Activated T-cell treated with anti-CD3 and anti-CD28 coated beads for 24 hours (primary cell): ENCODE data around the gene CDH23.

Experiments
- DNase-seq: peaks from one replicate; pipeline ENCODE4 v3.0.0-alpha.2; 2020; ENCODE audit warnings: low read depth

CDH23 gene

DNA sequence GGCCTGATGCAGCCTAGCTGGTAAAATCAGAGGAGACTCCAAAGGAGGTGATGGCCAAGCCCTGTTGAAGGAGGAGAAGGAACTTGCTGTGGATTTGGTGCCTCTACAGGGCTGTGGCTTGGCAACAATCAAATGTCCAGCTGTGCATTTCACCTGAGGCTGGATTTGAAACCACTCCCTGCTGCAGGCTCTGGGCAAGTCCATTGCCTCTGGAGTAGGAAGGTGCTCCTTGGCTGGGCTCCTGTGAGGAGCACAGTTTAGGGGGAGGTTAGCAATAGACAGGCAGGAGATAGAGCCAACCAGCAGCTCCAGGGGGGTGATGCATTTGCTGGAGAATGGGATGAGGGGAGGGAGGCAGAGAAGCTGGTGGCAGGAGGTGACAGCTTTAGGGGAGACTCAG lies 26.5 kb downstream of the CDH23 start:
- DNase-seq = no peak

DNA sequence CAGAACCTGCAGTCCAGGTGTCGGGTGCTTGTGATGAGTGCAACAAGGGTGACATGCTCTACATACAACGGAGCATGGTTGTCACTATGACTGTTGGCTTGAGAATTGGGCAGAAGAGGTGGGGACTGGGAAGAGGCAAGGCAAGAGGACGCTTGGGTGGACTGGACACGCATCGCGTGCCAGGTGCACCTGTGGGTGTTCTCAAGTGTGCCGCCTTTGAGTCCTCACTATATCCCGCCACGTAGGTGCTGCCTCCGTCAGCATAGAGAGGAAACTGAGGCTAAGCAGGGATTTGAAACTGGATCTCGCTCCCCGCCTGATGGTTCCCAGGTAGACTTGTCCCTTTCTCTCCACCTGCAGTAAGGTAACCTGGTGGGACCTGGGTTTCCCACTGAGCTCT lies 27.2 kb downstream of the CDH23 start:
- no peak for DNase-seq

DNA sequence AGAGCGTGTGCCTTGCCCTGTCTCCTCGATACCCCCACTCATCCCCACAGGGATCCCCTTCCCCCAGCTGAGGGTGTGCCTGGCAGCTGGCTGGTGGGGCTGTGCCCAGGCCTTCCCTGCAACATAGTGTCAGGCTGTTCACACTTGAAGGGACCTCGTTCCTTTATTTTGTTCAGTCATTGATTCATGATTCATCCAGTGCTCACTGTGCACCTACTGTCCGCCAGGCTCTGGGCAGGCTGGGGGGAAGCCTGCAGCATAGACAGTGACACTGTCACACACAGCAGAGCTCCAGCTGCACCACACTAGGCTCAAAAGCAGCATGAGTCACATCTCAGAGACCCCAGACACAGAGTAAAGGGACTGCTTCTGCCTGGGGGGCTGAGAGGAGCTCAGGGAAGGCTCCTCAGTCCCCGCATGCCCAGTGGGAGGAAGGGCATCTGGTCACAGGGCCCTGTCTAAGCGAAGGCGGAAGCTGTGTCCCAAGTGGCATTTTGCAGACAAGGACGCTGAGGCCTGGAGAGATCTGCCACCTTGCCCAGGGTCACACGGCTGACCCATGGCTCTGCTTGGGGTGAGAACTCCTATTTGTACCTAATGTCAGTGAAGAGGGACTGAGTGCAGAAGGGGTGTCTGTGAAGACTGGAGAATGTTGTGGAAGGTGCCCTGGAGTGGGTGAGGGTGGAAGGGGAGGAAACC lies 27.9 kb downstream of the CDH23 start:
- no peak for DNase-seq

DNA sequence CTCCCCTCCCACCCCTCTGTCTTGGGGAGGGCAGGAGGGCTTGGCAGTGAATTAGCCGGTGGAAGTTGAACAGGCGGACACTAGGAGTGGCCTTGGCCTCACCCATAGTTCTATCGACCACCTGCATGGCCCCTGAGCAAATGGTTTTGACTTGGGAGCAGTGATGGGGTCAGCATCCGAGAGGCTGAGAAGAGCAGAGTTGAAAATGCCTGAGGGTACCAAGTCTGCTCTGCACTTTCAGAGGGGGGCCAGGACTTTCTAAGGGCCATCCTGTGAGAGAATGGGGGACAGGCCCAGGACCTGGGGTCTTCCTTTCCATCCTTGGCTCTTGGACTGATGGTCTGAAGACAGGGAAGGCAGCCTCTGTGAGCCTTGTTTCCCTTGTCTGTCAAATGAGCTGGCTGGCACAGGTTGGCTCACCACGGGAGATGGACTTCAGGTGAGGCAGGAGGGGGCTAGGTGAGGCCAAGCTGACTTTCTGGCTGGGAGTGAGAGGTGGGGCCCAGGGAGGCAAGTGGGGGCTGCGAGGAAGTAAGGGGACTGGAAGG lies 29.4 kb downstream of the CDH23 start:
- no peak for DNase-seq

DNA sequence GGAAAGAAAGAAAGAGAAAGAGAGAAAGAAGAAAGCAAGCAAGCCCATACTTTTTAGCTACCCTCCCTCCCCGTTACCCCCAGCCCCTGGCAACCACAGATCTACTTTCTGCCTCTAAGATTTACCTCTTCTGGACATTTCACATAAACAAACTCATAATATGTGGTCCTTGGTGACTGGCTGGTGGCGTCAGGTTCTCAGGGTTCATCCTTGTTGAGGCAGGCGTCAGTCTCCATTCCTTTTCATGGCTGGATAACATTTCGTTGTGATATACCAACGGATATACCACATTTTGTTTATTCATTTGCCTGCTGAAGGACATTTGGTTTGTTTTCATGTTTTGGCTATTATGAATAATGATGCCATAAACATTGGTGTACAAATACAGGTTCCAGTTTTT lies 30.5 kb downstream of the CDH23 start:
- DNase-seq = no peak

DNA sequence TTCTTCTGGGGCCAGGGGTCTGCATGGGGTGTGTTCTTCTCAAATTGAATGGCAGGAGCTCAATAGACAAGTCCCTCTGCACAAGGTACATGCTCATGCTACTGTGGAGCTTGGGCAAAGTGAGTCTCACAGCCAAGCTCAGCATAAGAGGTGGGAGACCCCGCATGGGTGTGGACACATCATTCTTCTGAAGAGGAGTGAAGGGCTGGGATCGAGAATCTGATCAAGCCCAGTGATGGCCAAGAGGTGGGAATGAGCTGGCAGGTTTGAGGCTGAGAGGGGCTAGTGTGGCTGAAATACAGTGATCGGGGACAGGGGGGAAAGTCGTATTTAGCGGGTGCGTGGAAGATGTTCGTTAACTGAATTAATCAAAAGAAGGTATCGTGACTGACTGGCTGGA lies 32.6 kb downstream of the CDH23 start:
- no peak for DNase-seq

DNA sequence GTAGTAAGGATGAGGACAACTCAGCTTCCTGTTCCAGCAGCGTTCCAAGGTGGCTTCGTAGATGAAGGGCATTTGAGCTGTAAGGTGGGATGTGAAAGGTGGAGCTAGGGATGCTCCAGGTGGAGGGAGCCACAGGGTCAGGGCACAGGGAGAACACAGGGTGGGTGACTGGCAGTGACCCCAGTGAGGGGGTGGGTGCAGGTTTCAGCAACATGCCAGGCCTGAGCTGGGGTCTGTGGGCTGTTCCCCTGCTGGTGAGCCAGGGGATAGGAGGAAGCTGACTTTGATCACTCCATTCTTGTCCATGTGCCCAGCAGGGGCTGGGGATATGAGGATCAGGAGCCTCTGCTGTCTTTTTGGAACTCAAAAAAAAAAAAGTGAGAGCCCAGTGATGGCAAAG lies 33.2 kb downstream of the CDH23 start:
- DNase-seq = no peak

DNA sequence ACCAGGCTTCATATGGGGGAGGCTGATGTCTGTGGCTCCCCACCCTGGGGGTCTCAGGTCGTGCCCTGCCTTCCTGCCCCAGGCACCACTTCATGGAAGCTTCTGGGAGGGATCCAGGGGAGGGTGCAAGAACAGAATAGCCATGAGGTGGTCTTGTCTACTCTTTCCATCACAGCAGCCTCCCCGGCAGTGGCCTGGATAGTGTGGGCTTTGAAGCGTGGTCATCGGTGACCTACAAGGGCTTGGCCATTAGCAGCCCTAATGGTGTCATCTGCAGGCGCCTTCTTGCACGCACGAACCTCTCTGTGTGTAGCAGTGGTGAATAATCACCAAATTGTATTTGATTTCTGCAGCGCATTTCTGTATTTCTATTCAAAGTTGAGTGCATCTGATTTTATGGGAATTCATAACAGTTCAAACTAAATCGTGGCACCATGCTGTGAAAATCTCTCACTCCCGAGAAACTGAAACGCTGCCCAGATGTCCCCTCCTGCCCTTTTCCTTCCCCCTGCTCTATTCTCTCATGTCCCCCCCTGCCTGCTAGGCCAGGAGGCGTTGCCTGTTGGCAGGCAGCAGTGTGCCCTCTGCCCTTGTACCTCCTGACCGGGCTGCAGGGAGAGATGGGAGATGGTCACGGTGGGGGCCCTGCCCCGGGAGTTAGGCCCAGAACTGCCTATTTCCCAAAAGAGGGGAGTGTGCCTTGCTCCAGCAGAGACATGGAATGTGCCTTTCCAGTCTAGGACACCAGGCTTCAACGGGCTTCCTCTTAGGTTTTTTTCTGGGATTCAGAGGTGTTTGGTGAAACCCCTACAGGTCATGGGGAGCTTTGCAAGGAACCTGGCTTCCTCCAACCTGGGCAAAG lies 34.8 kb downstream of the CDH23 start:
- no peak for DNase-seq

DNA sequence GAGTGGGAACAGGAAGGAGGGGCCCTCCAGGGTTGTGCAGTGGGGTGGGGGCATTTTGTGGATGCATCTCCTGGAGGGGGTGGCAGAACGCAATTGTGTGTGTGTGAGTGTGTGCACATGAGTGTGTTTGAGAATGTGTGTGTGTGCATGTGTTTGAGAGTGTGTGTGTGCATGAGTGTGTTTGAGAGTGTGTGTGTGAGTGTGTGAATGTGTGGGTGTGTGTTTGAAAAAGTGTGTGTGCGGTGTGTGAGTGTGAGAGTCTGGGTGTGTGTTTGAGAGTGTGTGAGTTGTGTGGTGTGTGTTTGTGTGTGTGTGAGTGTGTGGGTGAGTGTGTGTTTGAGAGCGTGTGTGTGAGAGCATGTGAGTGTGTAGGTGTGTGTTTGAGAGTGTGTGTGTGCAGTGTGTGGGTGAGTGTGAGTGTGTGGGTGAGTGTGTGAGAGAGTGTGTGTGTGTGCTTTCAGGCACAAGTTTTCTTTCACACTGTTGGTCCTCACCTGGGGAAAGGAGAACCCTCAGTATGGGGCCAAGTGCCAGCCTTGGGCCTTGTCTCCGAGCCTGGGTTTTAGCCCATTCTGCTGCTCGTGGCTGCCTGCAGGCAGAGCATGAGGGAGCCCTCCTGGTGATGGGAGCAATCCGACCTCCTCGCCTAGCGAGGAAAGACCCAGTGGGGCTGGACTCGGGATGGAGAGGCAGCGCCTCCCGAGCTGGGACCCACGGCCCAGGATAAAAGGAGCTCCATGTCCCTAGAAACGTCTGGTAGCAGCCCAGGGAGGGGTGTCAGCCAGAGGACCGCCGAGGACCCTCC lies 35.6 kb downstream of the CDH23 start:
- DNase-seq = no peak

DNA sequence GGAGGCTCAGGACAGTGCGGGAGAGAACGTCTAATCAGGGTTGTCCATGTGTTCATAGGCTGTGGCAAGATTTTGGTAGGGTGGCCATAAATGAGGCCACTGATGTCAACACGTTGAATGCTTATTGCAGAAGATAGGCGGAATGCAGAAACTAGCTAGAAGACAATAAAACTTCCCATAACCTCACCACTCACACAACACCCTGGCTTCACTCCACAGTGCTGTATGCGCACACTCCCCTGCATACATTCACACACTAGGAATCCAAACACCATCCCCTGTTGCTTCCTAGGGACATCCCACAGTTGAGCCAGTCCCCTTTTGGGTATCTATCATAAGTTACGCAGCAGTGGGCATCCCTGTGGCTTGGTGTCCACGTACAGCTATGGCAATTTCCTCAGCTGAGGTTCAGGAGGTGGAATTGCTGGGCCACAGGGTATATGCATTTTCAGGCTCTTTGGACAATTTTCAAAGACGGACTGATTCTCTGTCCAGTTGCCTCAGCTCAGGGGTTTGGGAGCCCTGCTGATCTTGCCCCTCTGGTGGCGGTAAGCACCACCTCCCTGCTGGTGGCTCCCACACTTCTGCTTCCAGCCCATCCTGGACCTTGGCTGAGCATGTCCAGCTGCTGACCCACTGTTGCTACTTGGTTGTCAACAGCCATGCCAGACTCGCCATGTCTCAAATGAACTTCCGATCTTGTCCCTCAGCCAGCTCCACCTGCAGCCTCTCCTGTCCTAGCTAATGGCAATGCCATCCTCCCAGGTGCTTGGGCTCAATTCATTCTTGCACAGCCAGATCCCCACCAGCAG lies 36.4 kb downstream of the CDH23 start:
- no peak for DNase-seq

DNA sequence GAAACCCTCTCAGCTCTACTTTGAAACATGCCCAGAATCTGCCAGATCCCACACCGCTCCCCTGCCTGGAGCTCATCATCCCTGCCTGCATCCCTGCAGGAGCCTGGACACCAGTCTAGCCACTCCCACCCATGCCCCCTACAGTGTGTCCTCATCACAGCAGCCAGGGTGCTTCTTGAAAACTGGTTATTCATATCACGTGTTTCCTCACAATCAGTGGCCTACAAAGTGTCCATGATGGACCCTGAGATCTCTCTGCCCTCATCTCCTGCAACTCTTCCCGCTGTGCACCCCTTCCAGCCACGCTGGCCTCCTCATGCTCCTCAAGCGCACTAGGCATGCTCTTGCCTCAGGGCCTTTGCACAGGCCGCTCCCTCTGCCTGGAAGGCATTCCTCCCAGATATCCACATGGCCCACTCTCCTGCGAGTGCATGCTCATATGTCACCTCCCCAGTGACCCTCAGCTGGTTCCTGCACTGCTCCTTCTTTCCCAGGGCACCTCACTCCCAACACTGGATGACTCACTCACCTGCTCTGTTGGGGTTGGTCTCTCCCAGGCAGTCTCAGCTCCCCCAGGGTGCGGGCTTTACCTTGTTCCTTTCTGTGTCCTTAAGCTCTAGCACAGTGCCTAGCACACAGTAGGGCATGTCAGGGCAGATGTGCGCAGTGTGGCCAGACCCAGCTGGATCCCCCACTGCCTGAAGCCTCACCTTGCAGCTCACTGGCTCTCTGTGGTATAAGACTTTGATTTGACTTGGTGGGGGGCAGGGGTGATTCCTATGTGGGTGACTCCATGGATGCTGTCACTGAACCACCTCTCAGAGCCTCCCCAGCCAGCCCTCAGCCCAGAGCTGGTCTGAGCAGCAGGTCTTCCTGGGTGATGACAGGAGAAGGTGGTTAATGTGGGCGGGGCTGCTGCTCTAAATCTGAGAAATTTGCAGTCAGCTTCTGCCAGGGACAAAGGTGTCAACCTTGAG lies 37.3 kb downstream of the CDH23 start:
- no peak for DNase-seq

DNA sequence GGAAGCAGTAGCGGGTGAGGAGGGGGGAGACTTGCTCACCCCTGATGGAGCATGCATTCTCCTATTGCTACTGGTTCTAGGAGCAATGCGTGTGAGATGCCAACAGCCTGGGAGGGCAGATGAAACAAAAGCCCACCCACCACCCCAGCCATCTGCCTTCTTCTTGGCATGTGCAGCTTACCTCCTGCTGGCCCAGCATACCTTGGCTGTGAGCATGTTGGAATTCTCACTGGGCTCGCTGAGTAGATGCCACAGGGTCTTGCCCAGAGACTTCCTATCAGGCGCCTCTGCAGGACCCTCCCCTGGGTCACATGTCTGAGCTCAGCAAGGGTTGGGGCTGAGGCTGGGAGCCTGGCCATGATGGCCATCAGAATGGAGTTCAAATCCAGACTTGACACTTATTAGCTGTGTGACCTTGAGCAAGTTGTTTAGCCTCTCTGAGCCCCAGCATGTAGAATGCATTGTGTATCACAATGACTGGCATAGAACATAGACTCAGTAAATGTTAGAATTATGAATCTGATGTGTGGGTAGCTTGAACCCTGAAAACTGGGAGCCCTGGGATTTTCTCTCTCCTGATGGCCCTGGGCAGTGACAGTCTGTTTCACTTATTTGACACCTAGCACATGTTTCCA lies 38.2 kb downstream of the CDH23 start:
- DNase-seq = no peak

DNA sequence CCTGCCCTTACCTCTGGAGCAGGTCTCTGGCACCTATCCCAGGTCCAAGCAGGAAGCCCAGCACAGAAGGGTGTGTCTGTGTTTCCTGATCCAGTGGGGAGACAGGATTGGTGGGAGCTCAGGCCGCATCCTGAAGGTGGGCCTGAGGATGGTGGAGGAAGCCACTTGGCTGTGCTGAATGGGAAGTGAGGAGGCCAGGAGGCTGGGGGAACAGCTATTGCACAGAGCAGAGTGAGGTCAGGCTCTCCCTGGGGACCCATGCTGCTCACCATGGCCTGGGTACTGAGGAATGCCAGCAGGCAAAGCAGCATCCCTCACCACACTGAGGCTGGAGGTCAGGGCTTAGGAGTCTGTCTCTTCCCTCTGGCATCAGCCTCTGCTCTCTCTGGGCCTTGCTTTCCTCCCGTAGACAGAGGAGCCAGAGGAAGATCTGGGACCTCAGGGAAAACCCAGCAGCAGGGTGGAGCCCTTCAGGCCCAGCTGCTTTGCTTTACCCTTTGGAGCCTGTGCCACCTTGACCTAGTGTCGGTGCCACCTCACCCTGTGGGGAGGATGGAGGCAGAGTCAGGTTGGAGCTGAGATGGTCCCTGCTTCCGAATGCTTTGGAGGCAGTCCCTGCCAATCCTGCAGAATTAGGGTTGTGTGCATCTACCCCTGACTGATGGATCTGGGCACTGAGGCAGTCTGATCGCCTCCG lies 39.0 kb downstream of the CDH23 start:
- DNase-seq = no peak

DNA sequence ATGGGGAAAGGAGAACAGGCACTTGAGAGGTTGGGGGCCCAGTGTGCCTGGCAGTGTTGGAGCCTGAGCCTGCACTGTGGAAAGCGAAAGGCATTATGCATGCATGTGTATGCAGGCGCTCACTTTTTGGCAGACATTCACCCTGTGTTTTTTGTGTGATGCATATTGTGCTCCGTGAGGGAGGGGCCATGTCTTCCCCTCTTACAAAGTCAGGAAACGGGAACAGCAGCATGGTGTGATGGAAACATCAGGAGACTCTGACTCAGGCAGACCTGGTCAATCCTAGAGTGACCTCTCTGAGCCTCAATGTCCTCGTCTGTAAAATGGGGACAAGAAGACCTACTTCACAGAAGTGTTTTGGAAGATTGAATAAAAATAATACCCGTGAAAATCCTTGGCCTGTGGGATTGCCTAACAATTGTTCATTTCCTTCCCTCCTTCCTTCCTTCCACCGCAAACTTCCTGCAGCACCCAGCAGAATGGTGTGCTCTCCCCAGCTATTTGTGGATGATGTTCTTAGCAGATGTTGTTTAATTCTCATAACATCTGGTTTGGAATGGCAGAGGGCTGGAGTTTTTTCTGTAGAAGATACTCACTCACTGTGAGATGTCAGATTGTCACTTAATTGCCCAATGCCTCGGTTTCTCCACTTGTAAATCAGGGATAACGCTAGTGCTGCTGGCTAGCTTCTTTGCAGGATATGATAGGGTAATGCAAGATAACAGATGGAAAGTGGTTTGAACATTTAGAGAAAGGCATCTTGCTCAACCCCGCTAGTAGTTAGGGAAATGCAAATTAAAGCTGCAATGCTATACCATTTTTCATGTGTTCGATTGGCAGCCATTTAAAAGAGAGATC lies 39.8 kb downstream of the CDH23 start:
- DNase-seq = no peak

DNA sequence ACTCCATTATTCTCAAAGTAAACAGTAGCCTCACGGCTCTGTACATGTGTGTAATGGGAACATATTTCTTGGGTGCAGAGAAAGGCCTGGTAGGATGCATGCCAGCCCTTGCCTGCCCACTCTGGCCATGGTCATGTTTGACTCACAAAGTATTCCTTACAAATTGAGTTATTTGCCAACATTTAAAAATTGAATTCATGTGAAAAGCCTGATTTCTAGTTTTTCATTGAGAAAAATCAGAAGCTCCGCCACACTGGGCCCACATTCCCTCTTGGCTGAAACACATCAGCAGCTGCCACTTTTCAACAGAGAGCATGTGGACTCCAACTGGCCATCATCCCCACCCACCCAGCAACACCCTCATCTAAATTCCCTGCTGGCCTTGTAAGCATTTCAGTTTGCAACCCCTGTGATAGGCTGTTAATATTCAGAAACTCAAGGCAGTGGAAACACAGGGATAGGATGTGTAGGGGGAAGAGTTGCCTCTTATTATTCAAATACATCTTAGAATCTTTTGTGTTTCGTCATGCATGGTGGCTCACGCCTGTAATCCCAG lies 40.9 kb downstream of the CDH23 start:
- no peak for DNase-seq

DNA sequence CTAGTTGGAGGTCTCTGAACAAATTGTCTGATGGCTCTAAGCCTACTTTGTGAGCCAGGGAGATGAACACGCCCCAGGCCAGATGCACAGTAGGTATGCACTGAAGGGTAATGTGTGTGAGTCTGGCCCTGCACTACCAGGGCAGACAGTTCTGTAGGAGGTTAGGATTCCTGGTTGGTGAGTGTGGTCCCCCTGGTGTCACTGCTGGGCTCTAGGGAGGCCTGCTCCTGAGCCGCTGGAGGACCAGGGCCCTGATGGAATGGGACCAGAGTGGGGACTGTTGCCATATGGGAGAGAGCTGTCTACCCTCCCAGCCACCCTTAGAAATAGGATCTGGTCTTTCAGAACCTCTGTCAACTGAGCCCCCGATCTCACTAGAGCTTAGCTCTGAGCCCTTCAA lies 42.0 kb downstream of the CDH23 start:
- DNase-seq = no peak

DNA sequence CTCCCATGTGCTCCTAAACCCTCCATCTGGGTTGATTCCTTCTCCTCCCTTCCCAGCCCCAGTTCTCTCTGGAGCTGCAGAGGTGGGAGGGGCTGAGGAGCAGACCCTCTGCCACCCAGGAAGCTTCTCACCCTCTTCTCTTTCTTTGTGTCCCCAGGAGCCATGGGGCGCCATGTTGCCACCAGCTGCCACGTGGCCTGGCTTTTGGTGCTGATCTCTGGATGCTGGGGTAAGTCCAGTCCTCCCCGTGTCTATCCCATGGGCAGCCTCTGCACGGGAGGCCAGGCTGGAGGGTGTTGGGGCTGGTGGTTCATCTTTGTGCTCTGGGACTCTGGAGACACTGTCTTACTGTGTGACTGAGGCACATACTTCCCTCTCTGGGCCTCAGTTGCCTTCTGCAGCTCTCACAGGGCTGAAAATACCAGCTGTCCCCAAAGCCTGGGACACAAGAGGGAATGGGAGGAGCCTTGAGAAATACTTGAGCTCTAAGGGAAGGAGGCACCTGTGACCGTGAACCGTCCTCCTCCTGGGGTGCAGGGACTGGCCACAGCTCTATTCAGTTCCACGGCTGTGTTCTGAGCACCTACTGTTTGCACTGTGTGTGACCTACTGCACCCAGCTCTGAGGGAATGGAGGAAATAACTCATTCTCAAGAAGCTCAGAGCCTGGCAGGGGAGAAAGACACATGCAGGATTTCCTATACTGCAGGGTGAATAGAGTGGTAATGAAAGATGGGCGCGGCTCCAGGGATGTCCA lies 43.1 kb downstream of the CDH23 start:
- no peak for DNase-seq
